MM.1S (cell line): Measurements from ENCODE around the gene ZNF398.

Experiments used
- DNase-seq: peaks from one replicate; pipeline ENCODE4 v3.0.0-alpha.2; 2015
- H2AFZ ChIP-seq: fragments of 300-600 bp; sonication (generic); 2 replicates; pipeline ENCODE4 v1.6.0; 2016; ENCODE audit warnings: antibody characterized with exemption, low read length
- H3F3A ChIP-seq: fragments of 300-600 bp; sonication (generic); 2 replicates; pipeline ENCODE4 v1.6.1; 2016; ENCODE audit warnings: mild to moderate bottlenecking, antibody characterized with exemption, low read length, moderate library complexity, mixed read lengths; ENCODE audit not compliant: insufficient read depth
- H3K27ac ChIP-seq: fragments of 300-600 bp; sonication (generic); 2 replicates; pipeline ENCODE4 v1.5.1; 2016; ENCODE audit warnings: mild to moderate bottlenecking, low read length
- H3K27me3 ChIP-seq: fragments of 300-600 bp; sonication (generic); replicated peaks from 2 replicates; pipeline ENCODE4 v1.6.0; 2016; ENCODE audit warnings: low read length; ENCODE audit not compliant: insufficient read depth
- H3K36me3 ChIP-seq: fragments of 300-600 bp; sonication (generic); replicated peaks from 2 replicates; pipeline ENCODE4 v1.6.1; 2016; ENCODE audit warnings: mild to moderate bottlenecking, low read length, mixed read lengths; ENCODE audit not compliant: insufficient read depth
- H3K4me1 ChIP-seq: fragments of 300-600 bp; sonication (generic); 2 replicates; pipeline ENCODE4 v1.6.1; 2016; ENCODE audit warnings: low read length, mixed read lengths
- H3K4me2 ChIP-seq: fragments of 300-600 bp; sonication (generic); 2 replicates; pipeline ENCODE4 v1.6.0; 2016; ENCODE audit warnings: low read depth, low read length
- H3K4me3 ChIP-seq: fragments of 300-600 bp; sonication (generic); 2 replicates; pipeline ENCODE4 v1.5.1; 2016; ENCODE audit warnings: low read length, mixed read lengths
- H3K79me2 ChIP-seq: fragments of 300-600 bp; sonication (generic); 2 replicates; pipeline ENCODE4 v1.6.1; 2016; ENCODE audit warnings: mixed run types, low read length, mixed read lengths
- H3K9ac ChIP-seq: fragments of 300-600 bp; sonication (generic); 2 replicates; pipeline ENCODE4 v1.6.1; 2016; ENCODE audit warnings: low read length, mixed read lengths
- H3K9me2 ChIP-seq: fragments of 300-600 bp; sonication (generic); replicated peaks from 2 replicates; pipeline ENCODE4 v1.6.1; 2016; ENCODE audit warnings: mild to moderate bottlenecking, low read length, mixed read lengths; ENCODE audit not compliant: insufficient read depth
- H3K9me3 ChIP-seq: fragments of 300-600 bp; sonication (generic); replicated peaks from 2 replicates; pipeline ENCODE4 v1.6.1; 2016; ENCODE audit warnings: mild to moderate bottlenecking, low read length, mixed read lengths; ENCODE audit not compliant: insufficient read depth
- H4K20me1 ChIP-seq: fragments of 300-600 bp; sonication (generic); 2 replicates; pipeline ENCODE4 v1.6.1; 2016; ENCODE audit warnings: mild to moderate bottlenecking, low read length, moderate library complexity, mixed read lengths; ENCODE audit not compliant: insufficient read depth
- CTCF ChIP-seq: fragments of 300-600 bp; sonication (generic); IDR thresholded peaks from 2 replicates; pipeline ENCODE4 v1.5.1; 2016; ENCODE audit warnings: antibody characterized with exemption, low read length, mixed read lengths
- EZH2 ChIP-seq: fragments of 300-600 bp; sonication (generic); optimal IDR thresholded peaks from 2 replicates; pipeline ENCODE3; 2017; ENCODE audit warnings: low read depth, mild to moderate bottlenecking, antibody characterized with exemption, low read length, mixed read lengths
- EZH2phosphoT487 ChIP-seq: fragments of 300-600 bp; sonication (generic); IDR thresholded peaks from 2 replicates; pipeline ENCODE4 v1.6.1; 2018; ENCODE audit warnings: antibody characterized with exemption, low read length

The ZNF398 gene

DNA sequence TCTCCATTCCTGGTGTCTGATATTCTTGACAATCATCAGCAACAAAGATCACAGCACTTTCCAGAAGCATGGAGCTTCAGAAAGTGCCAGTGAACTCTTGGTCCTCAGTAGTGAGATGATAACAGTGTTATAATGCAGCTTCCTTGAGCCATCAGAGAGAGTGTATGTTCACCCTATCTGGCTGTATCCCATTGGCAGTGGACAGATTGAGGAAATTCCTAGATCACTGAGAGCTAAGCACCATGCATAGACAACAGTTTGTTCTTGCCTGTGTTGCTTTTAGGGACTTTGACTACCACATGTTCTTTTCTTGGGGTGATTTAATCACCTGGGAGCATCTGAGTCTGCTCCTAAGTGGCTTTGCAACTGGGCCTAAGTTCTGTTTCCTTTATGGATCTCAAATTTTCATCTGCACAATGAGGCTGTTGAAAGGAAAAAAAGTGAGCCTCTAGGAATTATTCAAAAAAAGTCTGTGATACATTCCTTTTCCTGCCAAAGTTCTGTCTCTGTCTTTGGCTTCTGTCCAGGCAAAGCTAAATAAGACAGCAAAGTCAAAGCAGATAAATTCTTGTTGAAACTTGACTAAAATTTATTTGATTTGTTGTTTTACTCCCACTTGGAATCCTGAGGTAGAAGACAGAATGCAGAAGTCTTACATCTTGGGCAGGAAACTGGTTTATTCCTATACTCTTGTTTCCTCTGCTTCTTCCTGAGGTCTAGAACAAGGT lies 33.6 kb downstream of the ZNF398 start:
- no peaks in the 10 kb centered on the region for H3K27me3 ChIP-seq
- no peaks in the 10 kb centered on the region for H4K20me1 ChIP-seq
- no peak for TF ChIP-seq EZH2
- no peaks in the 10 kb centered on the region for H3K9me2 ChIP-seq
- H3K4me1 ChIP-seq, result no peaks in the 10 kb centered on the region
- H3K4me2 ChIP-seq, result no peak overlapping the region
- H3K27ac ChIP-seq, result no peak overlapping the region
- no peak overlapping the region for H3K9ac ChIP-seq
- no peak overlapping the region for H3K4me3 ChIP-seq
- no peaks in the 10 kb centered on the region for H3K79me2 ChIP-seq
- no peaks in the 10 kb centered on the region for H3K9me3 ChIP-seq
- DNase-seq, result no peak
- peaks cover 5% of the 10 kb centered on the region; the same call in 1 of the 2 replicates for H3K36me3 ChIP-seq
- no peaks in the 10 kb centered on the region for H3F3A ChIP-seq
- no peak overlapping the region for H2AFZ ChIP-seq

- Histone ChIP-seq H3F3A (no peaks in the 10 kb centered on the region), H2AFZ (no peak overlapping the region), H3K9ac (no peak overlapping the region), H3K4me3 (no peak overlapping the region), H3K79me2 (no peaks in the 10 kb centered on the region), H3K27me3 (no peaks in the 10 kb centered on the region), H4K20me1 (no peaks in the 10 kb centered on the region), H3K36me3 (peaks cover 5% of the 10 kb centered on the region; the same call in 1 of the 2 replicates), H3K4me1 (no peaks in the 10 kb centered on the region), H3K9me2 (no peaks in the 10 kb centered on the region), H3K9me3 (no peaks in the 10 kb centered on the region), H3K27ac (no peak overlapping the region), H3K4me2 (no peak overlapping the region)
- TF ChIP-seq EZH2, result no peak
- TF ChIP-seq EZH2phosphoT487, result no peak
- TF ChIP-seq CTCF, result no peak
- no peak for DNase-seq
These were observed 34.2 kb downstream of the ZNF398 start for GRCh38 chr7:149181450-149181790.

GRCh38 chr7:149184274-149184673 lies 37.0 kb downstream of the ZNF398 start:
- peaks cover 5% of the 10 kb centered on the region; the same call in 1 of the 2 replicates for H3K36me3 ChIP-seq
- no peaks in the 10 kb centered on the region for H3F3A ChIP-seq
- no peak overlapping the region for H3K9ac ChIP-seq
- no peak for DNase-seq
- no peaks in the 10 kb centered on the region for H3K9me2 ChIP-seq
- H3K27ac ChIP-seq, result no peak overlapping the region
- H2AFZ ChIP-seq, result no peak overlapping the region
- H3K4me3 ChIP-seq, result no peak overlapping the region
- no peaks in the 10 kb centered on the region for H3K27me3 ChIP-seq
- H3K79me2 ChIP-seq, result no peaks in the 10 kb centered on the region
- no peak for TF ChIP-seq CTCF
- TF ChIP-seq EZH2, result no peak
- TF ChIP-seq EZH2phosphoT487, result no peak
- no peak overlapping the region for H3K4me2 ChIP-seq
- H3K4me1 ChIP-seq, result no peaks in the 10 kb centered on the region
- no peaks in the 10 kb centered on the region for H4K20me1 ChIP-seq
- no peaks in the 10 kb centered on the region for H3K9me3 ChIP-seq

GRCh38 chr7:149188213-149188612 lies 41.0 kb downstream of the ZNF398 start:
- no peak for DNase-seq
- H4K20me1 ChIP-seq, result no peaks in the 10 kb centered on the region
- H3K4me3 ChIP-seq, result no peak overlapping the region
- no peaks in the 10 kb centered on the region for H3K9me2 ChIP-seq
- H3K27ac ChIP-seq, result no peak overlapping the region
- no peaks in the 10 kb centered on the region for H3K4me1 ChIP-seq
- H3K4me2 ChIP-seq, result no peak overlapping the region
- no peaks in the 10 kb centered on the region for H3K36me3 ChIP-seq
- no peak for TF ChIP-seq CTCF
- TF ChIP-seq EZH2phosphoT487, result no peak
- TF ChIP-seq EZH2, result no peak
- no peak overlapping the region for H3K9ac ChIP-seq
- no peaks in the 10 kb centered on the region for H3K9me3 ChIP-seq
- H3K27me3 ChIP-seq, result no peaks in the 10 kb centered on the region
- H3F3A ChIP-seq, result no peaks in the 10 kb centered on the region; the same call in 1 of the 2 replicates
- no peak overlapping the region for H2AFZ ChIP-seq
- H3K79me2 ChIP-seq, result no peaks in the 10 kb centered on the region
